Activated CD4-positive, alpha-beta T cell treated with anti-CD3 and anti-CD28 coated beads, Interleukin-2, amount 10 ng/mL, durations not matched to agents 24 days and 14 days (primary cell): ENCODE data around the gene SLC41A1. TPM values are rescaled to one million over a fixed set of nuclear protein-coding genes. Genes with fewer than 3 reads are reported as not detected.

Experiments used
- DNase-seq: peaks from one replicate; pipeline ENCODE4 v3.0.0; 2022
- H3K27ac Mint-ChIP-seq: one replicate; pipeline ENCODE4 v1.8.0; 2022; ENCODE audit warnings: mild to moderate bottlenecking, mixed read lengths
- H3K27me3 Mint-ChIP-seq: one replicate; pipeline ENCODE4 v1.8.0; 2022; ENCODE audit warnings: mixed read lengths
- H3K36me3 Mint-ChIP-seq: one replicate; pipeline ENCODE4 v1.8.0; 2022; ENCODE audit warnings: low read depth, mild to moderate bottlenecking, mixed read lengths
- H3K4me1 Mint-ChIP-seq: one replicate; pipeline ENCODE4 v1.8.0; 2021; ENCODE audit warnings: mixed read lengths
- H3K4me3 Mint-ChIP-seq: one replicate; pipeline ENCODE4 v1.8.0; 2022; ENCODE audit warnings: mild to moderate bottlenecking, moderate library complexity, mixed read lengths
- H3K9me3 Mint-ChIP-seq: one replicate; pipeline ENCODE4 v1.8.0; 2021; ENCODE audit warnings: mixed read lengths
- intact Hi-C: fragments of 100-400 bp; cut with micrococcal nuclease; formaldehyde crosslinking; loops from one replicate; pipeline ENCODE4 v1.15.1; 2023
- total RNA-seq: library from RNA; stranded (reverse); gene quantifications from 2 replicates; pipeline ENCODE4 v1.2.3, GENCODE V29; 2022

The SLC41A1 gene
- total RNA-seq, 1 donor from 2014 or later = 30.1 TPM

- intact Hi-C loops = loop anchor here (1.0 to 5.0 kb wide), 6 partner anchors 29 to 1336 kb away; partner anchors contain the start of genes PPP1R15B and SLC41A1
- peaks cover 1% of the 10 kb centered on the region for H3K27me3 Mint-ChIP-seq
- H3K4me1 Mint-ChIP-seq = peaks cover 32% of the 10 kb centered on the region
- no peaks in the 10 kb centered on the region for H3K9me3 Mint-ChIP-seq
- peak; percentile 77 for DNase-seq
- peak overlapping the region; percentile 92 for H3K27ac Mint-ChIP-seq
- H3K36me3 Mint-ChIP-seq = peaks cover 27% of the 10 kb centered on the region
- peak overlapping the region; percentile 85 for H3K4me3 Mint-ChIP-seq
Observed at GRCh38 chr1:205748403-205749233, 64.4 kb downstream of the SLC41A1 start.

GRCh38 chr1:205746757-205747412 is 66.1 kb downstream of the SLC41A1 start:
- Mint-ChIP-seq H3K4me1 (peaks cover 36% of the 10 kb centered on the region), H3K27me3 (no peaks in the 10 kb centered on the region), H3K36me3 (peaks cover 30% of the 10 kb centered on the region), H3K27ac (no peak overlapping the region), H3K9me3 (no peaks in the 10 kb centered on the region), H3K4me3 (peak overlapping the region; percentile 36)
- intact Hi-C loops = loop anchor here (5.0 kb wide), 2 partner anchors 70 to 1335 kb away; partner anchors contain the start of gene PPP1R15B
- DNase-seq = no peak

DNA sequence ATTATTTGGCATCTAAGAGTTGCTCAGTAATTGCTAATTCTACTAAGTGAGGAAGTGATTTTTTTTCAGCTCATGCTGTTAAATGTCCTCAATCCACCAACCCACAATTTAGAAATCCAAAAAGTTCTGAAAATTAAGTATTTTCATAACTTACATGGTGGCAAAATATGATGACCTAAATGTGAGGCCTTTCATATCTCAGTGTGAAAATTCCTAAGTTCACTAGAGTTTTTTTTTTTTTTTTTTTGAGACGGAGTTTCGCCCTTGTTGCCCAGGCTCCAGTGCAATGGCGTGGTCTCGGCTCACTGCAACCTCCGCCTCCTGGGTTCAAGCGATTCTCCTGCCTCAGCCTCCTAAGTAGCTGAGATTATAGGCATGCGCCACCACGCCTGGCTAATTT is 68.6 kb downstream of the SLC41A1 start:
- H3K4me3 Mint-ChIP-seq = no peak overlapping the region
- no peak overlapping the region for H3K27ac Mint-ChIP-seq
- intact Hi-C loops = no loop called here
- H3K9me3 Mint-ChIP-seq = no peaks in the 10 kb centered on the region
- H3K36me3 Mint-ChIP-seq = peaks cover 28% of the 10 kb centered on the region
- no peaks in the 10 kb centered on the region for H3K27me3 Mint-ChIP-seq
- no peak for DNase-seq
- H3K4me1 Mint-ChIP-seq = peaks cover 33% of the 10 kb centered on the region

- Mint-ChIP-seq H3K4me1 (peaks cover 36% of the 10 kb centered on the region), H3K4me3 (no peak overlapping the region), H3K36me3 (peaks cover 29% of the 10 kb centered on the region), H3K9me3 (no peaks in the 10 kb centered on the region), H3K27ac (no peak overlapping the region), H3K27me3 (no peaks in the 10 kb centered on the region)
- no peak for DNase-seq
- intact Hi-C loops = loop anchor here (2.0 kb wide), 1 partner anchor 15 kb away; no protein-coding TSS in a partner anchor
Observed at GRCh38 chr1:205743977-205744376, 69.0 kb downstream of the SLC41A1 start.

DNA sequence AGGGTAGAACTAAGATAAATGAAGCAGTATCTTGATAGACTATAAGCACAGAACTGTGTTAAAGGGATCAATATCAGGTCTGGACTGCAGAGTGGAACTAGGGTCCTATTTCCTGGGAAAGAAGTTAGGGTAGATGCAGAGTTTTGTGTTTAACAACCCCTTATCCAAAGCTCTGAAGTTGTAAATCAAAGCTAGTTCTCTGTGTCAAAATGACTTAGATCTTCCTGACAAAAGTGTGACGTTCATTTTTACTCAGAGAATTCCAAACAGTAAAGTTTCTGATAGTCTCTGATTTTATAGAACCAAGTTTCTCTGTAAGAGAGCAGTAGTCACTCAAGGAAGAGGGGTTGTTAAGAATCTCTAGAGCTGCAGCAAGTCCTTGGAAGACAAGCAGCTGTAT is 71.3 kb downstream of the SLC41A1 start:
- DNase-seq = no peak
- Mint-ChIP-seq H3K27me3 (no peaks in the 10 kb centered on the region), H3K4me3 (no peak overlapping the region), H3K4me1 (peaks cover 27% of the 10 kb centered on the region), H3K27ac (no peak overlapping the region), H3K36me3 (peaks cover 26% of the 10 kb centered on the region), H3K9me3 (no peaks in the 10 kb centered on the region)
- intact Hi-C loops = loop anchor here (2.0 kb wide), 1 partner anchor 13 kb away; no protein-coding TSS in a partner anchor

GRCh38 chr1:205739348-205740160 is 73.4 kb downstream of the SLC41A1 start:
- intact Hi-C loops = no loop called here
- Mint-ChIP-seq H3K27me3 (no peaks in the 10 kb centered on the region), H3K27ac (peak overlapping the region; percentile 20), H3K9me3 (no peaks in the 10 kb centered on the region), H3K4me1 (peaks cover 23% of the 10 kb centered on the region), H3K36me3 (peaks cover 22% of the 10 kb centered on the region), H3K4me3 (no peak overlapping the region)
- DNase-seq = no peak

Other genes starting within 250 kb of the SLC41A1 start
- 81.8 and 83.1 TPM in 2 replicates for gene ELK4, start 181.2 kb downstream of the SLC41A1 start, total RNA-seq
- gene SLC45A3, start 132.7 kb downstream of the SLC41A1 start, total RNA-seq = 1.0 and 1.1 TPM in 2 replicates
- 161 and 188 TPM in 2 replicates for gene NUCKS1, start 63.0 kb downstream of the SLC41A1 start, total RNA-seq
- gene RAB29, start 37.7 kb downstream of the SLC41A1 start, total RNA-seq = 27.8 and 29.1 TPM in 2 replicates
- gene PM20D1, start 36.9 kb upstream of the SLC41A1 start, total RNA-seq = 0.16 and 0.71 TPM in 2 replicates
- not detected in 2 replicates for gene SLC26A9, start 130.3 kb upstream of the SLC41A1 start, total RNA-seq
- gene RAB7B, start 190.2 kb upstream of the SLC41A1 start, total RNA-seq = not detected in 2 replicates
- not detected in 2 replicates for gene CTSE, start 210.7 kb upstream of the SLC41A1 start, total RNA-seq
- not detected in 2 replicates for gene RHEX, start 240.0 kb upstream of the SLC41A1 start, total RNA-seq